CD4-positive, alpha-beta T cell (primary cell): ENCODE data around the gene KIAA1217. TPM values are rescaled to one million over a fixed set of nuclear protein-coding genes. Genes with fewer than 3 reads are reported as not detected.

Source experiments
- ATAC-seq: fragments of 200-7000 bp; cut with Tn5 transposase; one replicate; pipeline ENCODE4 v1.10.0; 2022; ENCODE audit warnings: mild to moderate bottlenecking; ENCODE audit not compliant: poor library complexity
- CTCF ChIA-PET: fragments of 350-600 bp; sonication (Branson Sonifier 250); formaldehyde crosslinking; loops from one replicate; lab custom pipeline; 2021; ENCODE audit warnings: antibody characterized with exemption, inconsistent platforms; lab: Charles Lee
- POLR2A ChIA-PET: fragments of 350-600 bp; sonication (Branson Sonifier 250); formaldehyde crosslinking; loops from one replicate; lab custom pipeline; 2021; ENCODE audit warnings: antibody characterized with exemption, inconsistent platforms; lab: Charles Lee
- DNase-seq, 14 experiments: peaks; one replicate each; pipeline ENCODE4 v3.0.0-alpha.2; 2013 to 2020; ENCODE audit warnings: mixed read lengths in 2 of 14
- H3K27ac ChIP-seq, 2 donors: one replicate each; pipeline versions ENCODE4 v1.5.1 to v1.7.0; 2013; ENCODE audit warnings: low read length in 2 of 2, low read depth in 1 of 2, mild to moderate bottlenecking in 1 of 2
- H3K27me3 ChIP-seq, 2 experiments: 1 replicate in 1 of 2; 2 replicates in 1 of 2; pipeline versions ENCODE4 v1.6.1 to v1.7.0; 2013; ENCODE audit warnings: low read length in 2 of 2, control low read depth in 1 of 2, mild to moderate bottlenecking in 1 of 2, moderate library complexity in 1 of 2; ENCODE audit not compliant: insufficient read depth in 2 of 2, control insufficient read depth in 1 of 2
- H3K36me3 ChIP-seq: one replicate; pipeline ENCODE4 v1.6.1; 2013; ENCODE audit warnings: low read length, control low read depth; ENCODE audit not compliant: insufficient read depth
- H3K4me1 ChIP-seq: one replicate; pipeline ENCODE4 v1.6.1; 2013; ENCODE audit warnings: low read length, control low read depth; ENCODE audit not compliant: insufficient read depth
- H3K4me3 ChIP-seq: one replicate; pipeline ENCODE4 v1.5.1; 2013; ENCODE audit warnings: mild to moderate bottlenecking, low read length, moderate library complexity
- H3K9me3 ChIP-seq, 2 experiments: 1 replicate in 1 of 2; 2 replicates in 1 of 2; pipeline versions ENCODE4 v1.6.1 to v1.7.0; 2013; ENCODE audit warnings: low read length in 2 of 2, mild to moderate bottlenecking in 2 of 2, control low read depth in 1 of 2, moderate library complexity in 1 of 2; ENCODE audit not compliant: control insufficient read depth in 1 of 2, insufficient read depth in 1 of 2
- H3K27ac Mint-ChIP-seq: one replicate; pipeline ENCODE4 v1.8.0; 2020; ENCODE audit warnings: mixed read lengths
- H3K27me3 Mint-ChIP-seq: one replicate; pipeline ENCODE4 v1.8.0; 2021; ENCODE audit warnings: mixed read lengths
- H3K36me3 Mint-ChIP-seq: one replicate; pipeline ENCODE4 v1.8.0; 2021; ENCODE audit warnings: low read depth, mixed read lengths
- H3K4me1 Mint-ChIP-seq: one replicate; pipeline ENCODE4 v1.8.0; 2021; ENCODE audit warnings: low read depth, mixed read lengths
- H3K4me3 Mint-ChIP-seq: one replicate; pipeline ENCODE4 v1.8.0; 2020; ENCODE audit warnings: mild to moderate bottlenecking, mixed read lengths
- H3K9me3 Mint-ChIP-seq: one replicate; pipeline ENCODE4 v1.8.0; 2020; ENCODE audit warnings: mixed read lengths
- CTCF ChIP-seq: fragments of 200-600 bp; IDR thresholded peaks from one replicate; pipeline ENCODE4 v1.8.0; 2022; ENCODE audit warnings: antibody characterized with exemption, mild to moderate bottlenecking
- intact Hi-C, 2 experiments: fragments of 100-400 bp; cut with DNase I in 1 of 2; cut with micrococcal nuclease in 1 of 2; formaldehyde crosslinking; loops; one replicate each; pipeline versions ENCODE4 v1.15.1 to v1.9.0; 2023 to 2025; cut with DNase I, micrococcal nuclease
- total RNA-seq, 174 experiments: library from RNA in 2 of 174; stranded (reverse) in 2 of 174; gene quantifications; one replicate each; pipeline ENCODE4 v1.2.3 and lab custom pipeline; 2021 to 2026

Gene KIAA1217
- total RNA-seq, 2 experiments from 2014 or later: not detected

- DNase-seq (no peak), ATAC-seq (no peak)
- CTCF ChIA-PET: no interaction called here
- Mint-ChIP-seq H3K4me3 (no peak overlapping the region), H3K36me3 (no peaks in the 10 kb centered on the region), H3K27me3 (peaks cover 19% of the 10 kb centered on the region), H3K9me3 (no peaks in the 10 kb centered on the region), H3K4me1 (no peaks in the 10 kb centered on the region), H3K27ac (no peak overlapping the region)
- H3K27me3 ChIP-seq: no peaks in the 10 kb centered on the region
- intact Hi-C loops: no loop called here
- H3K27ac ChIP-seq: no peak overlapping the region
- POLR2A ChIA-PET: no interaction called here
- no peak overlapping the region for H3K4me3 ChIP-seq
- no peak for TF ChIP-seq CTCF
- H3K4me1 ChIP-seq: no peaks in the 10 kb centered on the region
- H3K36me3 ChIP-seq: no peaks in the 10 kb centered on the region
- H3K9me3 ChIP-seq: no peaks in the 10 kb centered on the region
Observed at GRCh38 chr10:24438800-24439199, 229.9 kb downstream of the KIAA1217 start.

- H3K4me1 Mint-ChIP-seq: no peaks in the 10 kb centered on the region
- POLR2A ChIA-PET: no interaction called here
Observed at GRCh38 chr10:24439935-24440334, 231.0 kb downstream of the KIAA1217 start.

GRCh38 chr10:24440817-24441797, 232.2 kb downstream of the KIAA1217 start:
- peaks cover 19% of the 10 kb centered on the region for H3K27me3 Mint-ChIP-seq
- H3K4me1 ChIP-seq: no peaks in the 10 kb centered on the region
- no peak overlapping the region for H3K27ac Mint-ChIP-seq
- ATAC-seq (no peak), DNase-seq (no peak)
- H3K27ac ChIP-seq: no peak overlapping the region
- no peaks in the 10 kb centered on the region for H3K36me3 ChIP-seq
- no peaks in the 10 kb centered on the region for H3K36me3 Mint-ChIP-seq
- no peaks in the 10 kb centered on the region for H3K27me3 ChIP-seq
- intact Hi-C loops: no loop called here
- H3K9me3 Mint-ChIP-seq: no peaks in the 10 kb centered on the region
- no peak for TF ChIP-seq CTCF
- ChIA-PET CTCF (no interaction called here), POLR2A (no interaction called here)
- H3K4me3 Mint-ChIP-seq: no peak overlapping the region
- no peaks in the 10 kb centered on the region for H3K4me1 Mint-ChIP-seq
- H3K4me3 ChIP-seq: no peak overlapping the region
- no peaks in the 10 kb centered on the region for H3K9me3 ChIP-seq

More at GRCh38 chr10:24439935-24440334, 231.0 kb downstream of the KIAA1217 start:
- Mint-ChIP-seq H3K36me3 (no peaks in the 10 kb centered on the region), H3K9me3 (no peaks in the 10 kb centered on the region), H3K27me3 (peaks cover 19% of the 10 kb centered on the region), H3K4me3 (no peak overlapping the region), H3K27ac (no peak overlapping the region)
- Histone ChIP-seq H3K4me3 (no peak overlapping the region), H3K36me3 (no peaks in the 10 kb centered on the region), H3K27me3 (no peaks in the 10 kb centered on the region), H3K9me3 (no peaks in the 10 kb centered on the region), H3K27ac (no peak overlapping the region), H3K4me1 (no peaks in the 10 kb centered on the region)
- CTCF ChIA-PET: no interaction called here
- no peak for TF ChIP-seq CTCF
- DNase-seq: no peak
- intact Hi-C loops: no loop called here
- ATAC-seq: no peak
